A549 (cell line): ENCODE results near the gene EIF3A.

Source experiments
- BHLHE40 ChIP-seq: IDR thresholded peaks from 2 replicates; pipeline ENCODE4 v1.6.1; 2012; ENCODE audit warnings: low read depth, low read length, inconsistent platforms
- CEBPB ChIP-seq, 2 experiments: fragments of >200 bp in 1 of 2; sonication (Bioruptor Twin) in 1 of 2; formaldehyde crosslinking in 1 of 2; IDR thresholded peaks; 2 replicates each; pipeline ENCODE4 v1.6.1; 2012 to 2016
- CHD2 ChIP-seq: fragments of 150-350 bp; IDR thresholded peaks from 2 replicates; pipeline ENCODE4 v1.6.1; 2014; ENCODE audit warnings: low read length; ENCODE audit not compliant: partially characterized antibody
- ESRRA ChIP-seq: fragments of 150-350 bp; IDR thresholded peaks from 2 replicates; pipeline ENCODE4 v1.6.1; 2014; ENCODE audit warnings: mild to moderate bottlenecking, low read length, borderline replicate concordance
- HDAC2 ChIP-seq: fragments of 200-600 bp; sonication (generic); IDR thresholded peaks from 2 replicates; pipeline ENCODE4 v1.6.1; 2016
- MAX ChIP-seq: IDR thresholded peaks from 2 replicates; pipeline ENCODE4 v1.6.1; 2012
- POLR2A ChIP-seq: IDR thresholded peaks from 2 replicates; pipeline ENCODE4 v1.6.1; 2012; ENCODE audit warnings: mild to moderate bottlenecking, low read length
- RAD21 ChIP-seq, 2 experiments: fragments of >200 bp in 1 of 2; sonication (Bioruptor Twin) in 1 of 2; formaldehyde crosslinking in 1 of 2; IDR thresholded peaks in 1 of 2; conservative IDR thresholded peaks in 1 of 2; 2 replicates in 1 of 2; 3 replicates in 1 of 2; pipeline ENCODE4 v1.6.1; 2012 to 2018; ENCODE audit warnings: inconsistent platforms in 1 of 2
- REST ChIP-seq: fragments of 200-600 bp; sonication (generic); IDR thresholded peaks from 2 replicates; pipeline ENCODE4 v1.6.1; 2016; ENCODE audit warnings: antibody characterized with exemption, mild to moderate bottlenecking, moderate library complexity
- RFX5 ChIP-seq: fragments of 450-650 bp; IDR thresholded peaks from 2 replicates; pipeline ENCODE4 v1.7.1; 2014; ENCODE audit warnings: antibody characterized with exemption, mild to moderate bottlenecking, moderate library complexity
- SMC3 ChIP-seq: fragments of >200 bp; sonication (Bioruptor Twin); formaldehyde crosslinking; IDR thresholded peaks from 3 replicates; pipeline ENCODE4 v1.6.1; 2018; ENCODE audit warnings: inconsistent platforms
- ZFP36 ChIP-seq: fragments of 450-650 bp; IDR thresholded peaks from 2 replicates; pipeline ENCODE4 v1.6.1; 2014; ENCODE audit warnings: borderline replicate concordance; ENCODE audit not compliant: partially characterized antibody
- TF ChIP-seq, protein P1 (sequence below): fragments of >200 bp; sonication (Bioruptor Twin); formaldehyde crosslinking; IDR thresholded peaks from 3 replicates; pipeline ENCODE4 v1.5.1; 2016
- TF ChIP-seq, protein P2 (sequence below): IDR thresholded peaks from 2 replicates; pipeline ENCODE4 v1.6.1; 2012; ENCODE audit warnings: low read depth, borderline replicate concordance

GRCh38 chr10:119061352-119061751 lies 19.3 kb downstream of the EIF3A start:
- TF ChIP-seq, protein P1, sequence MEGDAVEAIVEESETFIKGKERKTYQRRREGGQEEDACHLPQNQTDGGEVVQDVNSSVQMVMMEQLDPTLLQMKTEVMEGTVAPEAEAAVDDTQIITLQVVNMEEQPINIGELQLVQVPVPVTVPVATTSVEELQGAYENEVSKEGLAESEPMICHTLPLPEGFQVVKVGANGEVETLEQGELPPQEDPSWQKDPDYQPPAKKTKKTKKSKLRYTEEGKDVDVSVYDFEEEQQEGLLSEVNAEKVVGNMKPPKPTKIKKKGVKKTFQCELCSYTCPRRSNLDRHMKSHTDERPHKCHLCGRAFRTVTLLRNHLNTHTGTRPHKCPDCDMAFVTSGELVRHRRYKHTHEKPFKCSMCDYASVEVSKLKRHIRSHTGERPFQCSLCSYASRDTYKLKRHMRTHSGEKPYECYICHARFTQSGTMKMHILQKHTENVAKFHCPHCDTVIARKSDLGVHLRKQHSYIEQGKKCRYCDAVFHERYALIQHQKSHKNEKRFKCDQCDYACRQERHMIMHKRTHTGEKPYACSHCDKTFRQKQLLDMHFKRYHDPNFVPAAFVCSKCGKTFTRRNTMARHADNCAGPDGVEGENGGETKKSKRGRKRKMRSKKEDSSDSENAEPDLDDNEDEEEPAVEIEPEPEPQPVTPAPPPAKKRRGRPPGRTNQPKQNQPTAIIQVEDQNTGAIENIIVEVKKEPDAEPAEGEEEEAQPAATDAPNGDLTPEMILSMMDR: no peak
- no peak for TF ChIP-seq MAX
- TF ChIP-seq RAD21 (conservative IDR thresholded peaks at IDR 0.05 in 1 of 2, IDR thresholded peaks at IDR 0.05 in 1 of 2): no peak
- TF ChIP-seq CHD2: no peak
- TF ChIP-seq, protein P2, sequence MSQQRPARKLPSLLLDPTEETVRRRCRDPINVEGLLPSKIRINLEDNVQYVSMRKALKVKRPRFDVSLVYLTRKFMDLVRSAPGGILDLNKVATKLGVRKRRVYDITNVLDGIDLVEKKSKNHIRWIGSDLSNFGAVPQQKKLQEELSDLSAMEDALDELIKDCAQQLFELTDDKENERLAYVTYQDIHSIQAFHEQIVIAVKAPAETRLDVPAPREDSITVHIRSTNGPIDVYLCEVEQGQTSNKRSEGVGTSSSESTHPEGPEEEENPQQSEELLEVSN: no peak
- no peak for TF ChIP-seq ZFP36
- TF ChIP-seq RFX5: no peak
- no peak for TF ChIP-seq POLR2A
- no peak for TF ChIP-seq CEBPB (IDR thresholded peaks at IDR 0.05)
- no peak for TF ChIP-seq BHLHE40
- TF ChIP-seq HDAC2: no peak
- no peak for TF ChIP-seq REST
- no peak for TF ChIP-seq SMC3
- no peak for TF ChIP-seq ESRRA
